ENCODE measurements around the gene MBD3L2. TPM values are rescaled to one million over a fixed set of nuclear protein-coding genes. Genes with fewer than 3 reads are reported as not detected.
A peak's percentile ranks its signal among the peaks of the same experiment; 100 is the strongest.

Gene MBD3L2
- total and polyA plus RNA-seq, 9 of the 15 experiments (the other 6 are each of a cell fraction or from before 2014, with no cell fraction given), result not detected

DNA sequence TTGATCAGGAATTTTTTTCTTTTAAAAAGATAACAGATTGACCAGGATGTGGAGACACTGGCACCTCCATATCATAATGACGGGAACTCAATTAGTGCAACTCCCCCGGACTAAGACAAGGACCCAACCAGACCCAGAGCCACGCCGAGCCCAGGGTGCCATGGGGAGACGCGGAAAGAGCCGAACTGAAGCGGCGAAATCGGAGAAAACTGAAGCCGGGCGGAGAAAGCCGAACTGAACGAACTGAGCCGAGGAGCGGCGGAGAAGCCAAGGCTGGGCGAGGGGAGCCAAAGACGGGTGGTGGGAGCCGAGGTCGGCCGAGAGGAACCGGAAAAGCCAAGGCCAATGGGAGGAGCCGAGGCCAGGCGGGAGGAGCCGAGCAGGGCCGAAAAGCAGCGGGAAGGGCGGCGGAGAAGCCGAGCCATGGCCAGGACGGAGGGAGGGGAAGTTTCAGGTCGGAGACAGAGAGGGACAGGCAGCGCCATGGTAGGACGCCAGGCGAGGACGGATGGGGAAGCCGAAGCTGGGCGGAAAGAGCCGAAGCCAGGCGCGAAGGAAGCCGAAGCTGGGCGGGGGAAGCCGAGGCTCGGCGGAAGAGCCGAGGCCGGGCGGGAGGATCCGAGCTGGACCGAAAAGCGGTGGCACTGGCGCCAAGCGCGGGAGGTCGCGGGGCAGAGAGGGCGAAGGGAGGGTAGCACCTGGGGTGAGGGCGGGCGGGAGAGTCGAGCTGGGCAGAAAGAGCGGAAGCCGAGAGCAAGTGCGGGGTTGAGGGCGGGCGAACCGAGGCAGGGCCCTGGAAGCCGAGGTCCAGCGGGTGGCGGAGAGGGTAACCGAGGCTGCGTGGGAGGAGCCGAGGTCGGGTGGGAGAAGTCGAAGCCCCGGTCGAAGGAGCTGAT lies 49.8 kb downstream of the MBD3L2 start (continued):
- no peak for TF ChIP-seq ZBTB2 (IDR thresholded peaks at IDR 0.05)
- peak; percentile 74; the same call in 1 of the 2 replicates for TF ChIP-seq PHF8 (IDR thresholded peaks at IDR 0.05; ENCODE audit: borderline replicate concordance, low read length)
- no peak for TF ChIP-seq SIN3B (IDR thresholded peaks at IDR 0.05; ENCODE audit: low read depth)
- TF ChIP-seq HDGF (IDR thresholded peaks at IDR 0.05), result peak; percentile 70; the same call in 1 of the 2 replicates
- peak; percentile 83 for TF ChIP-seq ZNF407 (IDR thresholded peaks at IDR 0.05; ENCODE audit: low read depth)
- peak; percentile 92 for TF ChIP-seq RBFOX2 (IDR thresholded peaks at IDR 0.05; ENCODE audit: low read depth, low read length)
- TF ChIP-seq ZNF354B (CRISPR knock-in tag; IDR thresholded peaks at IDR 0.05), result no peak
- TF ChIP-seq NCOA1 (IDR thresholded peaks at IDR 0.05; ENCODE audit: low read depth), result peak; percentile 49; the same call in 1 of the 2 replicates
- TF ChIP-seq, protein P1, sequence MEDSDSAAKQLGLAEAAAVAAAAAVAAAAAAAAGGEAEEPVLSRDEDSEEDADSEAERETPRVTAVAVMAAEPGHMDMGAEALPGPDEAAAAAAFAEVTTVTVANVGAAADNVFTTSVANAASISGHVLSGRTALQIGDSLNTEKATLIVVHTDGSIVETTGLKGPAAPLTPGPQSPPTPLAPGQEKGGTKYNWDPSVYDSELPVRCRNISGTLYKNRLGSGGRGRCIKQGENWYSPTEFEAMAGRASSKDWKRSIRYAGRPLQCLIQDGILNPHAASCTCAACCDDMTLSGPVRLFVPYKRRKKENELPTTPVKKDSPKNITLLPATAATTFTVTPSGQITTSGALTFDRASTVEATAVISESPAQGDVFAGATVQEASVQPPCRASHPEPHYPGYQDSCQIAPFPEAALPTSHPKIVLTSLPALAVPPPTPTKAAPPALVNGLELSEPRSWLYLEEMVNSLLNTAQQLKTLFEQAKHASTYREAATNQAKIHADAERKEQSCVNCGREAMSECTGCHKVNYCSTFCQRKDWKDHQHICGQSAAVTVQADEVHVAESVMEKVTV (CRISPR knock-in tag; IDR thresholded peaks at IDR 0.05), result peak; percentile 97
- 0 out of 2 replicates have a peak, but pooled peaks have one; percentile 41 for TF ChIP-seq ARID2 (IDR thresholded peaks at IDR 0.05)
- peak; percentile 63 to 71; a peak in 3 of 4 replicates for TF ChIP-seq NRF1 (conservative IDR thresholded peaks at IDR 0.05 in 1 of 2, IDR thresholded peaks at IDR 0.05 in 1 of 2)
